IPS-20b (cell line): ENCODE results near the gene SORCS1.

Source experiments
- H3K27ac ChIP-seq: one replicate; pipeline ENCODE4 v1.5.1; 2013; ENCODE audit warnings: low read length
- H3K27me3 ChIP-seq: 2 replicates; pipeline ENCODE4 v1.6.1; 2013; ENCODE audit warnings: mild to moderate bottlenecking, low read length, inconsistent platforms; ENCODE audit not compliant: insufficient read depth
- H3K36me3 ChIP-seq: 2 replicates; pipeline ENCODE4 v1.6.1; 2013; ENCODE audit warnings: low read depth, mild to moderate bottlenecking, inconsistent platforms, low read length, moderate library complexity; ENCODE audit not compliant: insufficient read depth
- H3K4me1 ChIP-seq: 2 replicates; pipeline ENCODE4 v1.6.1; 2013; ENCODE audit warnings: mild to moderate bottlenecking, control low read depth, inconsistent platforms, low read length, moderate library complexity; ENCODE audit not compliant: insufficient read depth
- H3K4me3 ChIP-seq: 2 replicates; pipeline ENCODE4 v1.5.1; 2013; ENCODE audit warnings: mild to moderate bottlenecking, low read length, inconsistent platforms
- H3K9ac ChIP-seq: 2 replicates; pipeline ENCODE4 v1.6.1; 2013; ENCODE audit warnings: low read depth, mild to moderate bottlenecking, inconsistent platforms, low read length, moderate library complexity
- H3K9me3 ChIP-seq: 2 replicates; pipeline ENCODE4 v1.6.1; 2013; ENCODE audit warnings: mild to moderate bottlenecking, low read depth, low read length, inconsistent platforms; ENCODE audit not compliant: insufficient read depth

SORCS1 gene

DNA sequence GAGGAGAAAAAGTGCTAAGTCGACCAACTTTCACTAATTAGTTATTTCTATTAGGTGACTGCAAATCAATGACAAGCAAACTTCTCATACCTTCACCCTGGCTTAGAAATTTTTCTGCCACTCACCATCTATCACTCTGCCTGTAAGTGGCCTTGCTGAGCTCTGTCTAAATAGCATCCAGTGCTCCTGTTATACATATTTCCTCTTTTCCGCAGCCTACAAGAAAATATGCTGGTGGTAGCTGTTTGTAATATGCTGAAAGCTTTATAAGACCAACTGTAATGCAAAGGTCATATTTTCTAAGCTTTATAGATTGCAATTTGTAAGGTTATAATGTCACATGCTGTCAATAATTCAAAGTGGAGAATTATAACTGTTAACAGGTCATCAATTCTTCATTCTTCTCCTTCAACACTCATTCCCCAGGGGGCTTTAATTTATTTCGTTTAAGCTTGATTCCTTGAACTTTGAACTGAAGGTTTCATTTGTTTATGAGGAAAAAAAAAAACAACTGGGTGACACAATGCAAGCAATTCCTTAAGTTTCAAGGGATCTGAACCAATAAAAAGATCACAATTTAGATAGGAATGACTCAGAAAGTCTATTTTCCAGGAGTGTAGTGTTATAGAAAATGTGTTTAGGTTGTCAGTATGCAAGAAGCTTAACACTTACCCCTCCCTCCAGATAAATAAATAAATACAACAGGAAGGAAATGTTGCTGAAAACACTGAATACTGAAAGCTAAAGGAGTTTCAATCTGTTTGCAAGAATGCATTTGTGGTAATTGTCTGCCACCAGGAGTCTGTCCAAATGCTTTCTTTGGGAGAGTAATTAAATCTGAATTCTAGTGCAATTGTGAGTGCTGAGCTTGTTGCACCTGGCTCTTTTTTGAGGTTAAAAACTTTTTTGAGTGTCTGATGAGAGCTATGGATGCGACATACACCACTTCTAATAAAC lies 183.7 kb downstream of the SORCS1 start:
- no peaks in the 10 kb centered on the region for H3K27me3 ChIP-seq
- H3K9ac ChIP-seq = no peak overlapping the region
- no peaks in the 10 kb centered on the region for H3K9me3 ChIP-seq
- no peak overlapping the region for H3K4me3 ChIP-seq
- H3K27ac ChIP-seq = no peak overlapping the region
- H3K36me3 ChIP-seq = no peaks in the 10 kb centered on the region
- H3K4me1 ChIP-seq = peaks cover 11% of the 10 kb centered on the region

DNA sequence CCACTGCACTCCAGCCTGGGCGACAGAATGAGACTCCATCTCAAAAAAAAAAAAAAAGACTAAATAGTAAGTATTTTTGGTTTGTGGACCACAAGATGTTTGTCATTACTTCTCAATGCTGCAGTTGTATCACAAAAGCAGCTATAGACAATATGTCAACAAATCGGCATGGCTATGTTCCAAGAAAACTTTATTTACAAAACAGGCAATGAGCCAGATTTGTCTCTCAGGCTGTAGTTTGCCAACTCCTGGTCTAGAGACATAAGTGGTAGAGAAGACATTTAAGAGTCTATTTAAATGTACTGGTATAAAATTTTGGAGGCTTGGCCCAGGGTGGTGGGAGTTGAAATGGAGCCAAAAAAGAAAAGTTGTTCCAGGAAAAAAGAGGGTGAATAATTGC lies 185.8 kb downstream of the SORCS1 start:
- no peaks in the 10 kb centered on the region for H3K36me3 ChIP-seq
- no peak overlapping the region for H3K9ac ChIP-seq
- H3K9me3 ChIP-seq = no peaks in the 10 kb centered on the region
- H3K27ac ChIP-seq = no peak overlapping the region
- peaks cover 16% of the 10 kb centered on the region for H3K4me1 ChIP-seq
- no peaks in the 10 kb centered on the region for H3K27me3 ChIP-seq
- H3K4me3 ChIP-seq = no peak overlapping the region

DNA sequence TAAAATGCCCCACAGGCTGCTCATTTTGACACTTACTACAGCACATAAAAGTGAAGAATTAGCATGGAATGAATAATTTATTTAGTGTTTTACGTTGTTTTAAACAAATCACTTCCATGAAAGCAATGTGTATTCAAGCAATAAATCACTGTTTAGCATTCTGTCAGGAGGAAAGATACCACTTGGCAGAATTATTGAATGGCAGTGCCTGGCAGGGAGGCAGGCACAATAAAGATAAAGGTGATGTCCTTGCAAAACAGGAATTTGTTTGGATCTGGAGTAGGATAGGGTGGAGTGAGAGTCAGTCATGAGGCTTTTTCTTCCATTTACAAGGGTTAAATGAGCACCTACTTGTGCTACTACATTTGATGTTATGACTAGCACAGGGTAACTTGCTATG lies 190.8 kb downstream of the SORCS1 start:
- H3K4me1 ChIP-seq = peaks cover 9% of the 10 kb centered on the region; the same call in 1 of the 2 replicates
- H3K27ac ChIP-seq = no peak overlapping the region
- no peaks in the 10 kb centered on the region for H3K9me3 ChIP-seq
- H3K27me3 ChIP-seq = no peaks in the 10 kb centered on the region
- H3K9ac ChIP-seq = no peak overlapping the region
- H3K4me3 ChIP-seq = no peak overlapping the region
- no peaks in the 10 kb centered on the region for H3K36me3 ChIP-seq

GRCh38 chr10:106973288-106973687 lies 191.2 kb downstream of the SORCS1 start:
- Histone ChIP-seq H3K4me1 (peaks cover 9% of the 10 kb centered on the region; the same call in 1 of the 2 replicates), H3K27ac (no peak overlapping the region), H3K27me3 (no peaks in the 10 kb centered on the region), H3K4me3 (no peak overlapping the region), H3K9ac (no peak overlapping the region), H3K9me3 (no peaks in the 10 kb centered on the region), H3K36me3 (no peaks in the 10 kb centered on the region)

DNA sequence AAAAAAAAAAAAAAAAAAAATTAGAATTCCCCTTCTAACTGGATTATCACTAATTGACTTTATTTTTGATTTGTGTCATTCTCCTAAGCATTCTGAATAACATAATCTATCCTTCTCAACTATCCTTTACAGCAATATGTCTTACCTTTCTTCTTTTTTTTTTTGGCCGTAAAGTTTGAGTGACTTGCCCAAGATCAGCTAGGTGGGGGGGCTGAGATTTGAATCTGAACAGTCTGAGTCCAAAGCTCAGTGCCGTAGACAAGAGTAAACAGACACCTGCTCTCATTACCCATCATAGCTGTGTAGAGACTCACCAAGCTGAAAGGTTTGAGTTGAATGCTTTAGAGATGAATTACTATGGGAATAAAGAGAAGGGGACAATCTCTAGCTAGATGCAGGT lies 192.1 kb downstream of the SORCS1 start:
- no peak overlapping the region for H3K27ac ChIP-seq
- no peaks in the 10 kb centered on the region for H3K27me3 ChIP-seq
- peaks cover 9% of the 10 kb centered on the region; the same call in 1 of the 2 replicates for H3K4me1 ChIP-seq
- no peaks in the 10 kb centered on the region for H3K9me3 ChIP-seq
- no peak overlapping the region for H3K4me3 ChIP-seq
- no peak overlapping the region for H3K9ac ChIP-seq
- no peaks in the 10 kb centered on the region for H3K36me3 ChIP-seq

GRCh38 chr10:106971411-106971831 lies 193.1 kb downstream of the SORCS1 start:
- Histone ChIP-seq H3K9me3 (no peaks in the 10 kb centered on the region), H3K9ac (no peak overlapping the region), H3K4me3 (no peak overlapping the region), H3K4me1 (peaks cover 9% of the 10 kb centered on the region; the same call in 1 of the 2 replicates), H3K27ac (no peak overlapping the region), H3K27me3 (no peaks in the 10 kb centered on the region), H3K36me3 (no peaks in the 10 kb centered on the region)

GRCh38 chr10:106967452-106967851 lies 197.1 kb downstream of the SORCS1 start:
- Histone ChIP-seq H3K36me3 (no peaks in the 10 kb centered on the region), H3K27me3 (no peaks in the 10 kb centered on the region), H3K9ac (no peak overlapping the region), H3K4me3 (no peak overlapping the region), H3K9me3 (no peaks in the 10 kb centered on the region), H3K4me1 (no peaks in the 10 kb centered on the region), H3K27ac (no peak overlapping the region)

DNA sequence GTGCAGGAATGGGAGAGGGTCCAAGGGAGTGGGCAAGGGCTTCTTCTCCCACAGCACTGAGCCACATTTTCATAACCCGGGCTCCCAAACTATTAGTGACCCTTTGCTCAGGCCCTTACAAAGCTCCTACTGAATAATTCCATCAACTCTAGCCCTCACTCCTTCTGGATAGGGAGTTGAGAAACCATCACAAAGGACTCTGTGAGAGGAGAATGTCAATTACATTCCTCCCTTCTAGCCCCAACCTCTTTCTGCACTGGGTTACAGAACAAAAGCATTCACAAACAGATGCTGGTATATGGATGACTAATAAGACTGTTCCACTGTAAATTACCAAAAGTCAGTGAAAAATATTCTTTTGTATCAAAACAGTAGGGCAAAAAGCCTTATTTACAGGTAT lies 203.7 kb downstream of the SORCS1 start:
- Histone ChIP-seq H3K27me3 (no peaks in the 10 kb centered on the region), H3K9me3 (no peaks in the 10 kb centered on the region), H3K36me3 (no peaks in the 10 kb centered on the region), H3K9ac (no peak overlapping the region), H3K4me1 (no peaks in the 10 kb centered on the region; the same call in 1 of the 2 replicates), H3K27ac (no peak overlapping the region), H3K4me3 (no peak overlapping the region)

- H3K9me3 ChIP-seq = no peaks in the 10 kb centered on the region
- H3K27ac ChIP-seq = no peak overlapping the region
- H3K9ac ChIP-seq = no peak overlapping the region
- H3K4me3 ChIP-seq = no peak overlapping the region
- no peaks in the 10 kb centered on the region for H3K36me3 ChIP-seq
- no peaks in the 10 kb centered on the region; the same call in 1 of the 2 replicates for H3K4me1 ChIP-seq
- H3K27me3 ChIP-seq = no peaks in the 10 kb centered on the region
Observed at GRCh38 chr10:106959521-106959920, 205.0 kb downstream of the SORCS1 start.

- no peak overlapping the region for H3K4me3 ChIP-seq
- H3K4me1 ChIP-seq = no peaks in the 10 kb centered on the region; the same call in 1 of the 2 replicates
- no peaks in the 10 kb centered on the region for H3K27me3 ChIP-seq
- H3K36me3 ChIP-seq = no peaks in the 10 kb centered on the region
- H3K9me3 ChIP-seq = no peaks in the 10 kb centered on the region
- H3K9ac ChIP-seq = no peak overlapping the region
- no peak overlapping the region for H3K27ac ChIP-seq
Observed at GRCh38 chr10:106958589-106959361, 205.7 kb downstream of the SORCS1 start.

GRCh38 chr10:106957823-106958588 lies 206.5 kb downstream of the SORCS1 start:
- Histone ChIP-seq H3K27ac (no peak overlapping the region), H3K4me3 (no peak overlapping the region), H3K9me3 (no peaks in the 10 kb centered on the region), H3K27me3 (no peaks in the 10 kb centered on the region), H3K4me1 (no peaks in the 10 kb centered on the region; the same call in 1 of the 2 replicates), H3K9ac (no peak overlapping the region), H3K36me3 (no peaks in the 10 kb centered on the region)
